Thyroid gland (tissue), 4 donors: ENCODE data around the gene PNLIPRP2.

ENCODE experiments used
- POLR2A ChIP-seq, 2 donors: fragments of 450-650 bp; IDR thresholded peaks; one replicate each; pipeline ENCODE4 v1.6.1; 2017; ENCODE audit warnings: antibody characterized with exemption in 2 of 2, mild to moderate bottlenecking in 2 of 2, moderate library complexity in 1 of 2
- TF ChIP-seq, protein P1 (sequence below), 6 experiments: fragments of 200-600 bp in 3 of 6; fragments of 450-650 bp in 3 of 6; sonication (generic) in 3 of 6; IDR thresholded peaks; one replicate each; pipeline ENCODE4 v1.5.1; 2016 to 2019; ENCODE audit warnings: antibody characterized with exemption in 6 of 6, mild to moderate bottlenecking in 2 of 6, inconsistent platforms in 1 of 6, moderate library complexity in 1 of 6

DNA sequence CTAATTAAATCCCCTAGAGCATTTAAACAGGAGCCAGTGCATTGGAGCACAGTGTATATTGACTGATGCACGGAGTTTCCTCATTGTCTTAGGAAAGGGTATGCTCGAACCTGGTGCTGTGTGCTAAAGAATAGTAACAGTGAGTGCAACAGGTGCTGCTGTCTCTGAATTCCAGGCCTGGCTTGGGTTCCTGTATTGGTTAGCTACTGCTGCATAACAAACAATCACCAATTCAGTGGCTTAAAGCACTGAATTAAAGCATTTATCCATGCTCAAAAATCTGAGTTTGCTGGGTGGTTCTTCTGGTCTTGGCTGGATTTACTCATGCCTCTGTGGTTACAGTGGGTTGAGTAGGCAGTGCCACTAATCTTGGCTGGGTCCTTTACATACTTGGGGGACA lies 31.8 kb upstream of the PNLIPRP2 start:
- TF ChIP-seq, protein P1, sequence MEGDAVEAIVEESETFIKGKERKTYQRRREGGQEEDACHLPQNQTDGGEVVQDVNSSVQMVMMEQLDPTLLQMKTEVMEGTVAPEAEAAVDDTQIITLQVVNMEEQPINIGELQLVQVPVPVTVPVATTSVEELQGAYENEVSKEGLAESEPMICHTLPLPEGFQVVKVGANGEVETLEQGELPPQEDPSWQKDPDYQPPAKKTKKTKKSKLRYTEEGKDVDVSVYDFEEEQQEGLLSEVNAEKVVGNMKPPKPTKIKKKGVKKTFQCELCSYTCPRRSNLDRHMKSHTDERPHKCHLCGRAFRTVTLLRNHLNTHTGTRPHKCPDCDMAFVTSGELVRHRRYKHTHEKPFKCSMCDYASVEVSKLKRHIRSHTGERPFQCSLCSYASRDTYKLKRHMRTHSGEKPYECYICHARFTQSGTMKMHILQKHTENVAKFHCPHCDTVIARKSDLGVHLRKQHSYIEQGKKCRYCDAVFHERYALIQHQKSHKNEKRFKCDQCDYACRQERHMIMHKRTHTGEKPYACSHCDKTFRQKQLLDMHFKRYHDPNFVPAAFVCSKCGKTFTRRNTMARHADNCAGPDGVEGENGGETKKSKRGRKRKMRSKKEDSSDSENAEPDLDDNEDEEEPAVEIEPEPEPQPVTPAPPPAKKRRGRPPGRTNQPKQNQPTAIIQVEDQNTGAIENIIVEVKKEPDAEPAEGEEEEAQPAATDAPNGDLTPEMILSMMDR (IDR thresholded peaks at IDR 0.05) = no peak
- TF ChIP-seq POLR2A (IDR thresholded peaks at IDR 0.05) = no peak
